ENCODE results near the gene CBFA2T2.
"Not testable (repeated sequence)": the region's sequence is repeated elsewhere in the genome, so short reads cannot be mapped to it uniquely, and the experiment has no call there.

Gene CBFA2T2

GRCh38 chr20:33463332-33464101 lies 26.4 kb upstream of the CBFA2T2 start:
- Histone ChIP-seq H3K4me1 (ENCODE audit: insufficient read depth, low read length, poor library complexity, severe bottlenecking) (no peaks in the 10 kb centered on the region), H3K36me3 (ENCODE audit: insufficient read depth, low read length) (no peaks in the 10 kb centered on the region), H2AFZ (ENCODE audit: low read length) (no peak overlapping the region), H3K9me2 (replicated peaks; ENCODE audit: low read depth, low read length) (no peaks in the 10 kb centered on the region), H3K4me3 (ENCODE audit: low read length, poor library complexity, severe bottlenecking) (no peak overlapping the region), H3K27me3 (ENCODE audit: insufficient read depth, low read length, poor library complexity, severe bottlenecking) (no peaks in the 10 kb centered on the region), H3K4me2 (ENCODE audit: low read depth, low read length, poor library complexity, severe bottlenecking) (no peak overlapping the region), H4K20me1 (ENCODE audit: insufficient read depth, low read length, poor library complexity, severe bottlenecking) (no peaks in the 10 kb centered on the region), H3F3A (ENCODE audit: low read depth) (no peaks in the 10 kb centered on the region), H3K79me2 (ENCODE audit: insufficient read depth, low read length) (no peaks in the 10 kb centered on the region), H3K9me3 (ENCODE audit: insufficient read depth, low read depth, low read length) (no peaks in the 10 kb centered on the region), H3K9ac (ENCODE audit: low read depth, low read length, poor library complexity, severe bottlenecking) (no peak overlapping the region)
- no peak for TF ChIP-seq EZH2phosphoT487 (IDR thresholded peaks at IDR 0.05; ENCODE audit: borderline replicate concordance)
- TF ChIP-seq CTCF (conservative IDR thresholded peaks at IDR 0.05; ENCODE audit: low read length), result no peak

GRCh38 chr20:33464759-33465158 lies 25.1 kb upstream of the CBFA2T2 start:
- H3K27me3 ChIP-seq (ENCODE audit: insufficient read depth, low read length, poor library complexity, severe bottlenecking); H3K9me3 ChIP-seq (ENCODE audit: insufficient read depth, low read depth, low read length); H3K9ac ChIP-seq (ENCODE audit: low read depth, low read length, poor library complexity, severe bottlenecking); H2AFZ ChIP-seq (ENCODE audit: low read length); H3K4me2 ChIP-seq (ENCODE audit: low read depth, low read length, poor library complexity, severe bottlenecking); H4K20me1 ChIP-seq (ENCODE audit: insufficient read depth, low read length, poor library complexity, severe bottlenecking); H3K4me1 ChIP-seq (ENCODE audit: insufficient read depth, low read length, poor library complexity, severe bottlenecking); H3K79me2 ChIP-seq (ENCODE audit: insufficient read depth, low read length); H3K4me3 ChIP-seq (ENCODE audit: low read length, poor library complexity, severe bottlenecking); H3K9me2 ChIP-seq (replicated peaks; ENCODE audit: low read depth, low read length); H3K36me3 ChIP-seq (ENCODE audit: insufficient read depth, low read length); H3F3A ChIP-seq (ENCODE audit: low read depth): not testable (repeated sequence)

- H2AFZ ChIP-seq (ENCODE audit: low read length), result peak overlapping the region; percentile 21; the same call in 1 of the 2 replicates
- no peaks in the 10 kb centered on the region for H3K4me1 ChIP-seq (ENCODE audit: insufficient read depth, low read length, poor library complexity, severe bottlenecking)
- TF ChIP-seq CTCF (conservative IDR thresholded peaks at IDR 0.05; ENCODE audit: low read length), result no peak
- no peak for TF ChIP-seq EZH2phosphoT487 (IDR thresholded peaks at IDR 0.05; ENCODE audit: borderline replicate concordance)
- H4K20me1 ChIP-seq (ENCODE audit: insufficient read depth, low read length, poor library complexity, severe bottlenecking), result no peaks in the 10 kb centered on the region
- H3K9ac ChIP-seq (ENCODE audit: low read depth, low read length, poor library complexity, severe bottlenecking), result no peak overlapping the region
- H3F3A ChIP-seq (ENCODE audit: low read depth), result no peaks in the 10 kb centered on the region
- no peaks in the 10 kb centered on the region for H3K27me3 ChIP-seq (ENCODE audit: insufficient read depth, low read length, poor library complexity, severe bottlenecking)
- H3K4me3 ChIP-seq (ENCODE audit: low read length, poor library complexity, severe bottlenecking), result no peak overlapping the region
- H3K4me2 ChIP-seq (ENCODE audit: low read depth, low read length, poor library complexity, severe bottlenecking), result no peak overlapping the region
- no peaks in the 10 kb centered on the region for H3K9me2 ChIP-seq (replicated peaks; ENCODE audit: low read depth, low read length)
- no peaks in the 10 kb centered on the region for H3K9me3 ChIP-seq (ENCODE audit: insufficient read depth, low read depth, low read length)
- no peaks in the 10 kb centered on the region for H3K36me3 ChIP-seq (ENCODE audit: insufficient read depth, low read length)
- no peaks in the 10 kb centered on the region for H3K79me2 ChIP-seq (ENCODE audit: insufficient read depth, low read length)
Observed at GRCh38 chr20:33465481-33466302, 24.2 kb upstream of the CBFA2T2 start.

Data from Loucy (cell line).